ENCODE data around the gene VPS37D. TPM values are rescaled to one million over a fixed set of nuclear protein-coding genes. Genes with fewer than 3 reads are reported as not detected.
"Not testable (repeated sequence)": the region's sequence is repeated elsewhere in the genome, so short reads cannot be mapped to it uniquely, and the experiment has no call there.

VPS37D gene
- total and polyA plus RNA-seq, 10 of the 15 experiments (the other 5 are each of a cell fraction or from before 2014, with no cell fraction given): 0.10 to 0.45 (median 0.16) TPM; not detected in 6

DNA sequence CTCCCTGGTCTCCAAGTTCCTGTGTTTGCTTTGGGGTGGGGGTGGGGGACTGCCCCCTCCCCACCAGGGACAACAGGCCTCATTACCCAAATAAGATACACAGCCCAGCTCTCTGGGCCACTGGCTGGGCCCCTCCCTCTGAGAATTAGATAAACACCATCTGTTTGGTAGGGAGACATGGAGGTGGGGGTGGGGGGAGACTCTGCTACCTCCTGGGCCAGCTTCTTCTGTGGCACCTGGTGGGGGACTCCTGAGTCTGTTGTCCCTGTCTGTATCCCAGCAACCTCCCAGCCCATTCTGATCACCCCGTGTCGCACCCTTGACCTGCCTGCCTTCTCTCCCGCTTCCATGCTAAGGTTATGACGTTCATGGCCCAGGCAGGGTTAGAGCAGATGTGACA lies 49.1 kb upstream of the VPS37D start (continued):
- TF ChIP-seq IKZF1 (conservative IDR thresholded peaks at IDR 0.05) (no peak), TBL1XR1 (IDR thresholded peaks at IDR 0.05; ENCODE audit: low read depth, low read length) (no peak), MEF2B (IDR thresholded peaks at IDR 0.05; ENCODE audit: partially characterized antibody, poor library complexity, severe bottlenecking) (no peak), SMC3 (IDR thresholded peaks at IDR 0.05; ENCODE audit: borderline replicate concordance, low read length) (no peak), RAD21 (IDR thresholded peaks at IDR 0.05; ENCODE audit: insufficient read depth, low read depth, low read length) (no peak), ZNF384 (IDR thresholded peaks at IDR 0.05; ENCODE audit: borderline replicate concordance, low read depth, low read length) (no peak), ETV6 (conservative IDR thresholded peaks at IDR 0.05 in 1 of 2, IDR thresholded peaks at IDR 0.05 in 1 of 2; ENCODE audit: borderline replicate concordance in 1 of 2, low read depth in 1 of 2) (no peak), ASH2L (IDR thresholded peaks at IDR 0.05; ENCODE audit: borderline replicate concordance, low read depth) (no peak)
- TF ChIP-seq, protein P1, sequence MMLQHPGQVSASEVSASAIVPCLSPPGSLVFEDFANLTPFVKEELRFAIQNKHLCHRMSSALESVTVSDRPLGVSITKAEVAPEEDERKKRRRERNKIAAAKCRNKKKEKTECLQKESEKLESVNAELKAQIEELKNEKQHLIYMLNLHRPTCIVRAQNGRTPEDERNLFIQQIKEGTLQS (IDR thresholded peaks at IDR 0.05; ENCODE audit: borderline replicate concordance, extremely low read depth, low read depth, low read length): no peak
- TF ChIP-seq, protein P2, sequence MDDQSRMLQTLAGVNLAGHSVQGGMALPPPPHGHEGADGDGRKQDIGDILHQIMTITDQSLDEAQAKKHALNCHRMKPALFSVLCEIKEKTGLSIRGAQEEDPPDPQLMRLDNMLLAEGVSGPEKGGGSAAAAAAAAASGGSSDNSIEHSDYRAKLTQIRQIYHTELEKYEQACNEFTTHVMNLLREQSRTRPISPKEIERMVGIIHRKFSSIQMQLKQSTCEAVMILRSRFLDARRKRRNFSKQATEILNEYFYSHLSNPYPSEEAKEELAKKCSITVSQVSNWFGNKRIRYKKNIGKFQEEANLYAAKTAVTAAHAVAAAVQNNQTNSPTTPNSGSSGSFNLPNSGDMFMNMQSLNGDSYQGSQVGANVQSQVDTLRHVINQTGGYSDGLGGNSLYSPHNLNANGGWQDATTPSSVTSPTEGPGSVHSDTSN (IDR thresholded peaks at IDR 0.05; ENCODE audit: insufficient replicate concordance, low read depth, low read length): no peak
- TF ChIP-seq, protein P3, sequence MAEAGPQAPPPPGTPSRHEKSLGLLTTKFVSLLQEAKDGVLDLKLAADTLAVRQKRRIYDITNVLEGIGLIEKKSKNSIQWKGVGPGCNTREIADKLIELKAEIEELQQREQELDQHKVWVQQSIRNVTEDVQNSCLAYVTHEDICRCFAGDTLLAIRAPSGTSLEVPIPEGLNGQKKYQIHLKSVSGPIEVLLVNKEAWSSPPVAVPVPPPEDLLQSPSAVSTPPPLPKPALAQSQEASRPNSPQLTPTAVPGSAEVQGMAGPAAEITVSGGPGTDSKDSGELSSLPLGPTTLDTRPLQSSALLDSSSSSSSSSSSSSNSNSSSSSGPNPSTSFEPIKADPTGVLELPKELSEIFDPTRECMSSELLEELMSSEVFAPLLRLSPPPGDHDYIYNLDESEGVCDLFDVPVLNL (IDR thresholded peaks at IDR 0.05; ENCODE audit: low read depth, low read length): no peak

DNA sequence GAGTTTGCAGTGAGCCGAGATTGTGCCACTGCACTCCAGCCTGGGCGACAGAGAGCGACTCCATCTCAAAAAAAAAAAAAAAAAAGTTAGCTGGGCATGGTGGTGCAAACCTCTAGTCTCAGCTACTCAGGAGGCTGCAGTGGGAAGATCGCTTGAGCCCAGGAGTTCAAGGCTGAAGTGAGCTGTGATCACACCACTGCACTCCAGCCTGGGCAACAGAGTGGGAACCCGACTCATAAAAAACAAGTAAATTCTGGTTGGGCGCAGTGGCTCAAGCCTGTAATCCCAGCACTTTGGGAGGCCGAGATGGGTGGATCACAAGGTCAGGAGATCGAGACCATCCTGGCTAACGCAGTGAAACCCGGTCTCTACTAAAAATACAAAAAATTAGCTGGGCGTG lies 48.2 kb upstream of the VPS37D start:
- BruUV-seq (replicated peaks); H3K27me3 ChIP-seq (replicated peaks in 1 of 2; ENCODE audit: control insufficient read depth in 2 of 2, insufficient read depth in 2 of 2, low read length in 1 of 2); CTCF ChIA-PET; H2AFZ ChIP-seq (ENCODE audit: control insufficient read depth, low read depth, low read length); H3K4me3 ChIP-seq; ATAC-seq; RAD21 ChIA-PET (ENCODE audit: unreplicated experiment); DNase-seq (ENCODE audit: low read depth, low spot score); H3K27ac ChIP-seq (ENCODE audit: control insufficient read depth, insufficient read depth); H3K4me2 ChIP-seq (ENCODE audit: control insufficient read depth, insufficient read depth); H4K20me1 ChIP-seq (ENCODE audit: control insufficient read depth, insufficient read depth); H3K9ac ChIP-seq (ENCODE audit: control insufficient read depth, insufficient read depth, low read length); SMC1A ChIA-PET (ENCODE audit: uncharacterized antibody, unreplicated experiment); H3K4me1 ChIP-seq (ENCODE audit: control insufficient read depth, insufficient read depth, low read length); H3K9me3 ChIP-seq (replicated peaks; ENCODE audit: control insufficient read depth, insufficient read depth, low read length); intact Hi-C loops (cut with micrococcal nuclease; ENCODE audit: unreplicated experiment); H3K79me2 ChIP-seq (ENCODE audit: control insufficient read depth, insufficient read depth, low read length); FAIRE-seq; in situ Hi-C loops (cut with MboI); H3K36me3 ChIP-seq (ENCODE audit: control insufficient read depth in 2 of 2, insufficient read depth in 2 of 2, low read length in 1 of 2); POLR2A ChIA-PET: not testable (repeated sequence)
- 62% methylated on average over 7 of the region's 11 CpGs for WGBS (ENCODE audit: insufficient coverage, insufficient replicate concordance, low lambda C conversion rate, missing lambda C conversion rate)

Data from GM12878 (cell line).